Measurements from ENCODE around the gene SRGAP1. TPM values are rescaled to one million over a fixed set of nuclear protein-coding genes. Genes with fewer than 3 reads are reported as not detected.

SRGAP1 gene
- total RNA-seq, 1 experiment from 2014 or later: 28.3 TPM

- H3K9me3 Mint-ChIP-seq (ENCODE audit: low read depth, unreplicated experiment): no peaks in the 10 kb centered on the region
Measured at GRCh38 chr12:64092507-64093196, 248.2 kb downstream of the SRGAP1 start.

DNA sequence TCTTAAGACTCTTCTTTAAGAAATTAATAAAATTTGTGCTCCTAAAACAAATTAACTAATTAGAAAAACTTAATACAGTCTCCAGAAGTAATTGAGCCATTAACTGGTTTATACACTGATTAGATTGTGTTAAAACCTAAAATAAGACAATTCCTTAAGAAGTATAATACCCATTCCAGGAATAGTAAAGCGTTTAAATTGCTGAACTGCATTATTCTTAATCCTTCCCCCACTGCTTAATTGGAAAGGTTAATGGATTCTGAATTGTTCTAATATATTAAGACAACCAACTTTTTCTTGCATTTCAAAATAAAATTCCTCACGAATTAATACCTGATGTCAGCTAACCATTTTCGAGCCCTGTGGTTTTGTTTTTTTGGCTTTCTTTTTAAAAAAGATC lies 249.2 kb downstream of the SRGAP1 start:
- Mint-ChIP-seq H3K4me3 (ENCODE audit: low read depth, unreplicated experiment) (no peak overlapping the region), H3K4me1 (ENCODE audit: low read depth, unreplicated experiment) (peaks cover 28% of the 10 kb centered on the region), H3K9me3 (ENCODE audit: low read depth, unreplicated experiment) (no peaks in the 10 kb centered on the region), H3K27ac (ENCODE audit: unreplicated experiment) (no peak overlapping the region), H3K27me3 (ENCODE audit: unreplicated experiment) (no peaks in the 10 kb centered on the region), H3K36me3 (ENCODE audit: insufficient read depth, unreplicated experiment) (peaks cover 8% of the 10 kb centered on the region)
- BruUV-seq (replicated peaks): no TSS peak
- DNase-seq: no peak
- intact Hi-C loops (cut with micrococcal nuclease; ENCODE audit: unreplicated experiment): no loop called here
- TF ChIP-seq, protein P1, sequence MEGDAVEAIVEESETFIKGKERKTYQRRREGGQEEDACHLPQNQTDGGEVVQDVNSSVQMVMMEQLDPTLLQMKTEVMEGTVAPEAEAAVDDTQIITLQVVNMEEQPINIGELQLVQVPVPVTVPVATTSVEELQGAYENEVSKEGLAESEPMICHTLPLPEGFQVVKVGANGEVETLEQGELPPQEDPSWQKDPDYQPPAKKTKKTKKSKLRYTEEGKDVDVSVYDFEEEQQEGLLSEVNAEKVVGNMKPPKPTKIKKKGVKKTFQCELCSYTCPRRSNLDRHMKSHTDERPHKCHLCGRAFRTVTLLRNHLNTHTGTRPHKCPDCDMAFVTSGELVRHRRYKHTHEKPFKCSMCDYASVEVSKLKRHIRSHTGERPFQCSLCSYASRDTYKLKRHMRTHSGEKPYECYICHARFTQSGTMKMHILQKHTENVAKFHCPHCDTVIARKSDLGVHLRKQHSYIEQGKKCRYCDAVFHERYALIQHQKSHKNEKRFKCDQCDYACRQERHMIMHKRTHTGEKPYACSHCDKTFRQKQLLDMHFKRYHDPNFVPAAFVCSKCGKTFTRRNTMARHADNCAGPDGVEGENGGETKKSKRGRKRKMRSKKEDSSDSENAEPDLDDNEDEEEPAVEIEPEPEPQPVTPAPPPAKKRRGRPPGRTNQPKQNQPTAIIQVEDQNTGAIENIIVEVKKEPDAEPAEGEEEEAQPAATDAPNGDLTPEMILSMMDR (IDR thresholded peaks at IDR 0.05; ENCODE audit: unreplicated experiment): no peak
- CTCF ChIA-PET: no interaction called here

More at GRCh38 chr12:64092507-64093196, 248.2 kb downstream of the SRGAP1 start:
- DNase-seq: no peak
- Mint-ChIP-seq H3K4me1 (ENCODE audit: low read depth, unreplicated experiment) (peaks cover 37% of the 10 kb centered on the region), H3K4me3 (ENCODE audit: low read depth, unreplicated experiment) (no peak overlapping the region), H3K36me3 (ENCODE audit: insufficient read depth, unreplicated experiment) (peaks cover 6% of the 10 kb centered on the region), H3K27ac (ENCODE audit: unreplicated experiment) (no peak overlapping the region), H3K27me3 (ENCODE audit: unreplicated experiment) (no peaks in the 10 kb centered on the region)
- BruUV-seq (replicated peaks): no TSS peak
- TF ChIP-seq, protein P1 (IDR thresholded peaks at IDR 0.05; ENCODE audit: unreplicated experiment): no peak
- CTCF ChIA-PET: no interaction called here
- intact Hi-C loops (cut with micrococcal nuclease; ENCODE audit: unreplicated experiment): no loop called here

GRCh38 chr12:64097366-64098105 lies 253.0 kb downstream of the SRGAP1 start:
- TF ChIP-seq, protein P1 (IDR thresholded peaks at IDR 0.05; ENCODE audit: unreplicated experiment): no peak
- H3K4me1 Mint-ChIP-seq (ENCODE audit: low read depth, unreplicated experiment): no peaks in the 10 kb centered on the region
- no TSS peak for BruUV-seq (replicated peaks)
- peaks cover 10% of the 10 kb centered on the region for H3K36me3 Mint-ChIP-seq (ENCODE audit: insufficient read depth, unreplicated experiment)
- no peaks in the 10 kb centered on the region for H3K27me3 Mint-ChIP-seq (ENCODE audit: unreplicated experiment)
- H3K9me3 Mint-ChIP-seq (ENCODE audit: low read depth, unreplicated experiment): no peaks in the 10 kb centered on the region
- no peak for DNase-seq
- no peak overlapping the region for H3K4me3 Mint-ChIP-seq (ENCODE audit: low read depth, unreplicated experiment)
- no peak overlapping the region for H3K27ac Mint-ChIP-seq (ENCODE audit: unreplicated experiment)
- CTCF ChIA-PET: no interaction called here
- intact Hi-C loops (cut with micrococcal nuclease; ENCODE audit: unreplicated experiment): no loop called here

DNA sequence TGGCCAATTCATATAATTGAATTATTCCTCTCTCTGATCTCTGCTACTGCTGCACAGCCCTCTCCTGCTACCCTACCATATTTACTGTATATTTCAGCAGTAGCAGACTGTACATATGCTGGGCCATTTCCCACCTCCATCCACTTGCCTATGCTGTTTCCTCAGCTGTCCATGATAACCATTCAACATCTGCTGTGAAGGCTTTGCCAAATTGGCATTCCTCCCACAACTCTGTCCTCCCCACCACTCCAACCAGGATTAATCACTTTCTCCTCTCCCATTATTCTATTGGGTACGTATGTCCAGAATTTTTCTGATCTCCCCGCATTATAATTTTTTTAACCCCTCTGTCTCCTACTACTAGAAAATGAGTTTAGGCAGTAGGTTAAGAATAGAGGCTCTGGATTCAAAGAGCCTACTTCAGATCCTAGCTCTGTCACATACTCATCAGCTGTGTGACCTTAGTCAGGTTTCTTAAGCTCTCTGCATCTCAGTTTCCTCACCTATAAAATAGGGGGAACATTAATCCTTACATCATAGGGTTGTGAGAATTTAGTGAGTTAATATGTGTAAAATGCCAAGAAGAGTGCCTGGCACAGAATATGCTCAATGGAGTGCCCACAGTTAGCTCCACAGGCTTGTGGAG lies 254.3 kb downstream of the SRGAP1 start:
- intact Hi-C loops (cut with micrococcal nuclease; ENCODE audit: unreplicated experiment): no loop called here
- H3K36me3 Mint-ChIP-seq (ENCODE audit: insufficient read depth, unreplicated experiment): peaks cover 10% of the 10 kb centered on the region
- BruUV-seq (replicated peaks): no TSS peak
- TF ChIP-seq, protein P1 (IDR thresholded peaks at IDR 0.05; ENCODE audit: unreplicated experiment): no peak
- H3K4me3 Mint-ChIP-seq (ENCODE audit: low read depth, unreplicated experiment): no peak overlapping the region
- DNase-seq: no peak
- CTCF ChIA-PET: interaction anchor here (1.4 kb wide), 1 partner anchor 254 kb away, joined by 3 read pairs; the partner anchor contains the start of gene SRGAP1
- no peak overlapping the region for H3K27ac Mint-ChIP-seq (ENCODE audit: unreplicated experiment)
- H3K4me1 Mint-ChIP-seq (ENCODE audit: low read depth, unreplicated experiment): no peaks in the 10 kb centered on the region
- H3K27me3 Mint-ChIP-seq (ENCODE audit: unreplicated experiment): no peaks in the 10 kb centered on the region
- no peaks in the 10 kb centered on the region for H3K9me3 Mint-ChIP-seq (ENCODE audit: low read depth, unreplicated experiment)
